ENCODE results near the gene CASQ1.

CASQ1 gene

DNA sequence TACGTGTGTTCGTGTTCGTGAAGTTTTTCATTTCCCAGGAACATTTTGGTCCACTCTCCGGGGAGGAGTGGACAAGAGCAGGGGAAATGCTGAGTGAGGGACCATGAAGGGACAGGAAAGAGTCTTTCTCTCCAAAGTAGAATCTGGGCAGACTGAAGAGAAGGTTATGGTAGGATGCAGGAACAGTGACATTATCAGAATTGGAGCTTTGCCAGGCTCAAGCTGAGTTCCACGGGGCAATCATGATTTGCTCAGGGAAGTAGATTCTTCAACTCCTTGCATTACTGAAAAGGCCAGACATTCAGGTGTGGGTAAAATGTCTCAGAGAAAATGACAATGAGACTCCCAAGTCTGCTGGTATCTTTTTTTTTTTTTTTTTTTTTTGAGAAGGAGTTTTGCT, 22.4 kb upstream of the CASQ1 start:
- FAIRE-seq = no peak
- DNase-seq (ENCODE audit: insufficient read length, low spot score) = no peak

- no peak for DNase-seq (ENCODE audit: insufficient read length, low spot score)
These were observed 21.6 kb upstream of the CASQ1 start for GRCh38 chr1:160168609-160169369.

DNA sequence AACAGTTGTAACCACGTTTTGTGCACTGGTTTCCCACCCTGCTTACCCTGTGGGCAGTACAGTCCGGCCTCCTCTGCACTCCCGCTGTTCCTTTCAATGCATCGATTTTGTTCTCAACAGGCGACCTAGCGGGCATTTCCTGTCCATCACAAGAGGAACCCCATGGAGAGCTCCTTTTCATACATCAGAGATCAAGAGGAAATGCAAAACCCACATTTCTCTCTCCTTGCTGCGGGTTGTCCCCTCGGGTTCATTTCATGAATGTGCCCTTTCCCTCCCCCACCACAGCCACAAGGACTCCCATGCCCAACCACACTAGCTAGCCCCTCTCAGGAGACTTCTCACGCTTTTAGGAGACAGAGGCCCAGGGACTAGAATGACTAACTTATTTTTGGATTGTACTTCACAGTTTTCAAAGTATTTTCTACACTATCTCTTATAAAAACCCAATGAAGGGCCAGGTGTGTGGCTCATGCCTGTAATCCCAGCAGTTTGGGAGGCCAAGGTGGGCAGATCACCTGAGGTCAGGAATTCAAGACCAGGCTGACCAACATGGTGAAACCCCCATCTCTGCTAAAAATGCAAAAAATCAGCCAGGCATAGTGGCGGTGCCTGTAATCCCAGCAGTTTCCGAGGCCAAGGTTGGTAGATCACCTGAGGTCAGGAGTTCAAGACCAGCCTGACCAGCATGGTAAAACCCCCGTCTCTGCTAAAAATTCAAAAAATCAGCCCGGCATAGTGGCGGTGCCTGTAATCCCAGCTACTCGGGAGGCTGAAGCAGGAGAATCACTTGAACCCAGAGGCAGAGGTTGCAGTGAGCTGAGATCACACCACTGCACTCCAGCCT, 20.6 kb upstream of the CASQ1 start:
- DNase-seq (ENCODE audit: insufficient read length, low spot score) (peak; percentile 31), FAIRE-seq (peak; percentile 72)

More at GRCh38 chr1:160168609-160169369, 21.6 kb upstream of the CASQ1 start:
- FAIRE-seq = no peak

DNA sequence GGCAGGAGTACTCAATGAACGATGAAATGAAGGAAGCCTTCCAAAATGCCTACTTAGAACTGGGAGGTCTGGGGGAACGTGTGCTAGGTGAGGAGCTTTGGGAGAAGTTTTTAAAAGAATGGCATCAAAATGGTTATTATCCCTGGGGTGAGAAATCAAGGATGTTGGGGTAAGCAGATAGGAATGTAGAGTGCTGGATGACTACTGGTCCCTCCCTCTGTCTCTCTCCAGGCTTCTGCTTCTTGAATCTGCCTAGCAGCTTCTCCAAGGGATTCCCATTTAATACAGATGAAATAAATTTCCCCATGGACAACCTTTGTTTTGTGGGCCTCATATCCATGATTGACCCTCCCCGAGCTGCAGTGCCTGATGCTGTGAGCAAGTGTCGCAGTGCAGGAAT, 19.0 kb upstream of the CASQ1 start:
- DNase-seq (ENCODE audit: insufficient read length, low spot score) (no peak), FAIRE-seq (no peak)

DNA sequence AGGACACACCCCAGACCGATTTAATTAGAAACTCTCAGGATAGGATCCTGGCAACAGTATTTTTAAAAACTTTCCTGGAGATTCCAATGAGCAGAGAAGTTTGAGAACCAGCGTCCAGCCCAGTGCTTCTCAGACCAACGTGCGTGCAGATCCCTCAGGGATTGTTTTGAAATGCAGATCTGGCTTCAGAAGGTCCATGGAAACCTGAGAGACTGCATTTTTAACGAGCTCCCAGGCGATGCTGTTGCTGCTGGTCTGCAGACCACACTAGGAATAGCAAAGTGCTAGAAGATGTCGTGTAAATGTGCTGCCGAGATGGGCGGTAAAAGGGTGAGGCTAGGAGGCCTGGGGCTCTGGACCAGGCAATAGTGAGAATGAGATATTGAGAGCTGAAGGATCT, 18.4 kb upstream of the CASQ1 start:
- FAIRE-seq (no peak), DNase-seq (ENCODE audit: insufficient read length, low spot score) (no peak)

DNA sequence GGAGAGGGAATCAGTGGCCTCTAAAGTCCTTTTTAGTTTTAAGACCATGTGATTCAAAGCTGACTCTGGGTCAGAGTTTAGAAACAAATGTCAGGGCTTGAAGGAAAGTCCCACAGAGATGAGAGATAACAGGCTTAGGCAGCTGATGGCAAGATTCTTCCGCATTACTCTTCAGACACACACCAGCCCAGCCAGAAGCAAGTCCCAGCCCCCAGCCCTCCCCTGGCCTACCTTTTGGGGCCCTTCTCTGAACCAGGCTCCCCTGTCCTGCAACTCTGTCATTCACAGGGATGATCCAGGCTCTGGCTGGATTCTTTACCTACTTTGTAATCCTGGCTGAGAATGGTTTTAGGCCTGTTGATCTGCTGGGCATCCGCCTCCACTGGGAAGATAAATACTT, 13.1 kb upstream of the CASQ1 start:
- no peak for FAIRE-seq
- no peak for DNase-seq (ENCODE audit: insufficient read length, low spot score)

DNA sequence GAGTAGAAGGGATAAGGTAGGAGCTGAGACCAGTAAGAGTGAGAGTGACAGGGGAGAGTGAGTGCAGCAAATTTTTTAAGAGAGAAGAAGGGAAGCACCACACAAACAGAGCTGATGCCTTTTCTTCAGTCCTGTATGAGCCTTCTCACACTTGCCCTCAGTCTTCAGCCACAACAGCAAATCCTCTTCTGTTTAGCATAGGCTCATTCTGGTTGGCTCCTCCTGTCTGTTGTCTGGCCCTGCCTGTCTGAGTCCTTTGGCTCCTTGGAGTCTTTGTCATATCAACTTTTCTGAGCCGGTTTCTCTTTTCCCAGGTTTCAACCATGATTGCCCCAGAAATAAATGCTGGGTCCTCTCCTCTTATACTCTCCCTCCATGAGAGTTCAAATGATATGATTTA, 12.7 kb upstream of the CASQ1 start:
- no peak for DNase-seq (ENCODE audit: insufficient read length, low spot score)
- FAIRE-seq = no peak

DNA sequence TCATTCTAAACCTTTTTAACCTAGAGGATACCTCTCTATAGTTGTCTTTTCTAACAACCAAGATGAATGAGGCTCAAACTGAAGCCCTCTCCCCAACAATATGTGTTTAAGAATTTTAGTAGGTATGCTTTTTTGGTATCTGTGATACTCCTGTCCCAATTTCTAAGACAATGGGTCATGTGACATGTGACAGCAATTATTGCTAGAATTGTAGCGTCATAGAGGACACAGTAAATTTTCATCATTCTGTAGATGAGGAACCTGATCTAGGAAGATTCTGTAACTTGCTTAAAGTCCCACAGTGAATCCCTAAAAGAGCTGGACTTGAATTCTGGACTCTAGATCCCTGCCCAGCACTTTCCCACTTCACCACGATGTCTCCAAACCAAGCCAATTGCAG, 11.6 kb upstream of the CASQ1 start:
- no peak for FAIRE-seq
- no peak for DNase-seq (ENCODE audit: insufficient read length, low spot score)

- DNase-seq (ENCODE audit: insufficient read length, low spot score) (no peak), FAIRE-seq (no peak)
These were observed 11.0 kb upstream of the CASQ1 start for GRCh38 chr1:160179336-160179735.

- FAIRE-seq = no peak
These were observed 4.1 kb upstream of the CASQ1 start for GRCh38 chr1:160186246-160186645.

DNA sequence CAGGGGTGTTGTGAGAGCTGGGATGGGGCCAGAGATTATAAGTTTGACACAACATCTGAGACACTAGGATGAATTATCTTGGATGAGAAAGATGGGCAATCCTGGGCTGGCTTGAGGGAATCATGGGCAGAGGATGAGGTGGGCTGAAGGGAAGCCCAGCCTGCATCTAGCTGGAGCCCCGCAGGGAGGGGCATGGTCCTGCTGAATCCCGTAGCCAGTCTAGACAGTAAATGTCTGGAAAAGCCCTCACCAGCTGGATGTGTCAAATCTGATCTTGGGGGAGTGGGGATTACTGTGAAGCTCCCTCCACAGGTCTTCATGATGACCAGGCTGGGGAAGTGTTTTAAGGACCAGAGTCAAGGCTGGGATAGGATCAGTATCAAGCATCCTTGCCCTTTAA, 3.6 kb upstream of the CASQ1 start:
- DNase-seq (ENCODE audit: insufficient read length, low spot score) (no peak), FAIRE-seq (no peak)

More at GRCh38 chr1:160186246-160186645, 4.1 kb upstream of the CASQ1 start:
- DNase-seq (ENCODE audit: insufficient read length, low spot score) = no peak

DNA sequence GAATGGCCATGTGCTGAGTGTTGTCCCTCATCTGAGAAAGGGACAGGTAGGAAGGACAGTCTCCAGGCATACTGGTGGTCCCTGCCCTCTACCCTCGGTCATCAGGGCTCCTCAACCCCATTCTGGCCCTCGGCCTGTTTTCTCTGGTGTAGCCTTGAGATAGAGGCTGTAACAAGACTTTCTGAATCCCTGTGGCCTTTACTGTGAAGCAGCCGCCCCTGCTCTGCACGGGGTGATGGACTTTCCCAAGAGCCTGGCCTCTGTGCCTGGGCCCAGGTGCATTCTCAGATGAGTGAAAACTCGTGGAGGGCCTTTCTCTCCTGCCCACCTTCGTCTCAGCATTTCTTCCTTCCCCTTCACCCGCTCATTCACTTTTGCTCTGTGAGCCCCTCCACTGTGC, 3.0 kb upstream of the CASQ1 start:
- no peak for DNase-seq (ENCODE audit: insufficient read length, low spot score)
- FAIRE-seq = no peak

DNA sequence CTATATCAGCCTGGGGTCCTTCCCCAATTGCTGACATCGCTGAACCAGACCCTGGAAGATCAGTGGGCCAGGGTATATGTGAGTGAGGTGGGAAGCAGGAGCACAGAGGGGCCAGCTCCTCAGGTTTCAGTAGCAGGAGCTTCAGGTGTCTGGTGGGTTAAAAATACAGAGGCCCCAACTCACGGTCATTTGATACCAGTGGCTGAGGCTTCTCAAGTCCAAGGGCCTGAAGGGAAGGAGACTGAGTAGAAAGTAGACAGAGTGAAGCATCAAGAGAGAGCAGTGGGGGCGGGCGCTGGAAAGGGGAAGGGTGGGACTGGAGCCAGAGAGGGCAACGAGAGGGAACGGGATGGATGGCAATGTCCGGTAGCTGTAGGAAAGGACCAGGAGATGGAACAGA, 2.0 kb upstream of the CASQ1 start:
- DNase-seq (ENCODE audit: insufficient read length, low spot score) (no peak), FAIRE-seq (no peak)

DNA sequence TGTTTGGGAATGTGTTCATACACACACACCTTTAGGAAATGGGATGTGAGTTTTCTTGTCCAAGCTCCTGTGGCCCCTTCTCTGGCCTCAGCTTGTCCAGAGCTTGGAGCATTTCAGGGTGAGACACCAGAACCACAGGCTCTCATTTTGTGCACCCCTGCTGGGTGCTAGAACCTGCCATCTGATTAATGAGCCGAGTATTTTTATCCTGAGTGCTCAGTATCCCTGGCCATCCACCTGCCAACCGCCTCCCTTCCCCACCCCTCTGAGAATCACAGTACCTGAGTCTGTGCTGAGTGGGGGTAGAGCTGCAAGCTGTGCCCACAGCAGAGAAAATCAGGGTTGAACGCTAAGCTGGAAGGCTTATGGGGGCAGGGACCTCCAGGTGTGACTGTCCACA, 1.4 kb downstream of the CASQ1 start:
- DNase-seq (ENCODE audit: insufficient read length, low spot score) = no peak
- FAIRE-seq = no peak

DNA sequence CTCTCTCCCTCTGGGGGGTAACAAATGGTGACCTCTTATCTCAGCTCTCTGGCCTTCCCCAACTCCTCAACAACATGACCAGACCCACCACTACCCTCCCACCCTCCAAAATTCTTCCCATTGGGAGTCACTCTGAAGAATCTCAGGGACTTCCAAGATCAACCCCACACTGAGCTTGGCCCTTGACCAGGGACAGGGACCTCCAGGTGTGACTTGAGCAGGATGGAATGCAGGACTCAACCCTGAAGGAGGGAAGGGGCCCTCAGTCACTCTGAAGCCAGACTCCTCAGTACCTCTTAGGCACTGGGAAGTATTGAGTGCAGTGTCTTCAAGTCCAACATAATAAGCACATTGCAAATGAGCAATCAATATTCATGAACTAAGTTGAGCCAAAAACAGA, 1.9 kb downstream of the CASQ1 start:
- DNase-seq (ENCODE audit: insufficient read length, low spot score) (no peak), FAIRE-seq (no peak)

GRCh38 chr1:160193091-160193819, 2.9 kb downstream of the CASQ1 start:
- DNase-seq (ENCODE audit: insufficient read length, low spot score) = peak; percentile 64
- peak; percentile 98 for FAIRE-seq

GRCh38 chr1:160193832-160194736, 3.7 kb downstream of the CASQ1 start:
- DNase-seq (ENCODE audit: insufficient read length, low spot score) (no peak), FAIRE-seq (no peak)

DNA sequence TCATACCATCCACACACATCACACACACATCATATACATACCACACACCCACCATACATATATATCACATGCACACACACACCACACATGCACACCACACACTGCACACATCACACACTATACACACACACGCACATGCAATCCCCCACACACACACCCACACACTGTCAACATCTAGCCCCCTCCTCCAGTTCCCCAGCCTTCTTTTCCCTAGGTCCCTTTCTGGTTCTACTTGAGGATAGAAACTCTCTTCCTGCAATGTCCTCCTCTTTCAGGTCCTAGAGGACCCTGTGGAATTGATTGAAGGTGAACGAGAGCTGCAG, 4.3 kb downstream of the CASQ1 start:
- DNase-seq (ENCODE audit: insufficient read length, low spot score) (no peak), FAIRE-seq (no peak)

GRCh38 chr1:160196143-160196542, 5.8 kb downstream of the CASQ1 start:
- FAIRE-seq = no peak

GRCh38 chr1:160197231-160197630, 6.9 kb downstream of the CASQ1 start:
- FAIRE-seq (no peak), DNase-seq (ENCODE audit: insufficient read length, low spot score) (no peak)

More at GRCh38 chr1:160196143-160196542, 5.8 kb downstream of the CASQ1 start:
- DNase-seq (ENCODE audit: insufficient read length, low spot score) = no peak

Data from GM19239 (cell line).